Aortic smooth muscle cell (primary cell): Measurements from ENCODE around the gene LRRTM2. TPM values are rescaled to one million over a fixed set of nuclear protein-coding genes. Genes with fewer than 3 reads are reported as not detected.

ENCODE experiments used
- total RNA-seq: library from RNA; depleted of rRNA; stranded (reverse); fragments of >200 nt; gene quantifications from 2 replicates; pipeline ENCODE4 v1.2.3, GENCODE V29; 2014

Gene LRRTM2
- total RNA-seq: 0.13 and 0.44 TPM in 2 replicates

GRCh38 chr5:138874771-138875551 is at the start of gene LRRTM2:
Gene LRRTM2, minus strand, starts transcription at chr5:138875335. Its CDS starts 424 bp downstream, at chr5:138874911.

Other genes with a start within 250 kb of the LRRTM2 start
- 611 and 695 TPM in 2 replicates for gene CTNNA1, start 121.9 kb downstream of the LRRTM2 start, total RNA-seq